ENCODE measurements around the gene NDUFA9.
A peak's percentile ranks its signal among the peaks of the same experiment; 100 is the strongest.

Gene NDUFA9

GRCh38 chr12:4648501-4649357 is at the start of gene NDUFA9, which contains the start of gene AKAP3:
NDUFA9 (plus strand) TSS chr12:4649114; CDS start chr12:4649127, 13 bp downstream.
AKAP3 (minus strand) TSS chr12:4649051; CDS start chr12:4638196, 10,855 bp downstream.
- peak; percentile 39 for DNase-seq

GRCh38 chr12:4603421-4603820 is 45.5 kb upstream of the NDUFA9 start:
- DNase-seq: no peak

GRCh38 chr12:4603946-4604345 is 45.0 kb upstream of the NDUFA9 start:
- no peak for DNase-seq

- peak; percentile 45 for DNase-seq
These were observed 44.2 kb upstream of the NDUFA9 start for GRCh38 chr12:4604684-4605193.

GRCh38 chr12:4607056-4607455 is 41.9 kb upstream of the NDUFA9 start:
- no peak for DNase-seq

- no peak for DNase-seq
These were observed 39.8 kb upstream of the NDUFA9 start for GRCh38 chr12:4609071-4609470.

- DNase-seq: no peak
These were observed 38.4 kb upstream of the NDUFA9 start for GRCh38 chr12:4610481-4610880.

- DNase-seq: no peak
These were observed 33.2 kb upstream of the NDUFA9 start for GRCh38 chr12:4615667-4616066.

GRCh38 chr12:4621511-4621910 is 27.4 kb upstream of the NDUFA9 start:
- DNase-seq: no peak

GRCh38 chr12:4626543-4626942 is 22.4 kb upstream of the NDUFA9 start:
- no peak for DNase-seq

GRCh38 chr12:4628406-4628805 is 20.5 kb upstream of the NDUFA9 start:
- DNase-seq: no peak

GRCh38 chr12:4630262-4630661 is 18.7 kb upstream of the NDUFA9 start:
- no peak for DNase-seq

GRCh38 chr12:4643747-4644146 is 5.2 kb upstream of the NDUFA9 start:
- no peak for DNase-seq

GRCh38 chr12:4645023-4645422 is 3.9 kb upstream of the NDUFA9 start:
- no peak for DNase-seq

- DNase-seq: no peak
These were observed 812 bp upstream of the NDUFA9 start for GRCh38 chr12:4648104-4648500.

GRCh38 chr12:4649358-4649661 is 396 bp downstream of the NDUFA9 start:
- DNase-seq: no peak

- no peak for DNase-seq
These were observed 4.3 kb downstream of the NDUFA9 start for GRCh38 chr12:4653257-4653656.

- no peak for DNase-seq
These were observed 4.8 kb downstream of the NDUFA9 start for GRCh38 chr12:4653691-4654090.

GRCh38 chr12:4663971-4664505 is 15.1 kb downstream of the NDUFA9 start:
- no peak for DNase-seq

- DNase-seq: no peak
These were observed 16.3 kb downstream of the NDUFA9 start for GRCh38 chr12:4665236-4665635.

- no peak for DNase-seq
These were observed 30.8 kb downstream of the NDUFA9 start for GRCh38 chr12:4679711-4680110.

- no peak for DNase-seq
These were observed 32.8 kb downstream of the NDUFA9 start for GRCh38 chr12:4681732-4682131.

GRCh38 chr12:4685317-4685716 is 36.4 kb downstream of the NDUFA9 start:
- no peak for DNase-seq

- DNase-seq: no peak
These were observed 41.8 kb downstream of the NDUFA9 start for GRCh38 chr12:4690760-4691159.
